SKM-1 treated with dmso at 0.1 percent for 144 hours (cell line): ENCODE data around the gene MAML3.

Source experiments
- DNase-seq: peaks from one replicate; lab custom pipeline; 2025; ENCODE audit not compliant: unreplicated experiment; lab: John Stamatoyannopoulos, UW

Gene MAML3

GRCh38 chr4:140127422-140127821 lies 26.6 kb downstream of the MAML3 start:
- DNase-seq = no peak

DNA sequence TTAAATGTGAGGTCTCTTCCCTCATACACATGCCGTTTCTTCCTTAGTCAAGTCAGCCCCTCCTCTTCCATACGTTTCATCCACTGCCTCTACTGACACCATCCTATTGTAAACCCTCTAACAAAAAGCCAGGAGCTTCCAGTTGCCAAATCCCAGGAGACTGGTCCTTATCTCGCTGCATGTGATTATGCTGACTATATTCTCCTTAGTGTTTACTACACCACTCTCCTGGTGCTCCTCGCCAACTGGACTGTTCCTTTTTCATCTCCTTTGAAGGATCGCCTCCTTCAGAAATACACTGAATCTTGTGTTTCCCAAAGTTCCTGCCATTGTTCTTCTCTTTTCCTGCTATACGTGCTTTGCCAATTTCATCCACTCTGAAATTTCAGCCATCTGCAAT lies 27.7 kb downstream of the MAML3 start:
- no peak for DNase-seq

- no peak for DNase-seq
These were observed 28.6 kb downstream of the MAML3 start for GRCh38 chr4:140125374-140125773.

DNA sequence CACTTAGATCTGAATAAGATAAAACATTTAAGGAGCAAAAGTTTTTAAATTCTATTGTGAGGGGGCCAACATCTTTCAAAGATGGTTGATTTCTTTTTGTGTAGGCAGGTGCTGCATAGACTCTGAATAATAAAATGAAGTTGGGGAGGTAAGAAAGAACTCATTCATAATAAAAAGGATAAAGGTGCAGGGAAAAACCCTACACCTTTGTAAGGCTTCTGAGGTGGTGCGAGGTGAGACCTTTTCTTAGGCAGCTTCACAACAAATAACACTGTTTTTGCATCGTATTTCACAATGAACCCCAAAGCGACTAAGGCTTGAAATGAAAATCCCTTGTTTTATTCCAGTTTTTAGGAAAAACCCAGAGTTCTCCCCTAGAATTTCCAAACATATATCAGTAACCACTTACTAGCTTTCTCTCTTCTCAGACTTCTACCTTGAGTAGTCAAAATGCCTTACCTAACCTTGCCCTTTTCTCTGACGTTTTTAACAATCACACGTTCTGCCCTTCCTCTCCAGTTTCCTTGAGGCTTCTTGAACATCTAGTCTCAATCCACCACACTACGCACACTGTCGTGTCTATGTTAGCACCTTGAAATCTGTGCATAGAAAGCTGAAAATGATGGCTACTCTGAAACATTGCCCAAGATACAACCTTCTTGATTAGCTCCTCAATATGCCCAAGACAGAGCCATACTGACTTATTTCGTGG lies 30.2 kb downstream of the MAML3 start:
- DNase-seq = no peak

- DNase-seq = no peak
These were observed 31.1 kb downstream of the MAML3 start for GRCh38 chr4:140122891-140123290.

GRCh38 chr4:140121646-140122045 lies 32.3 kb downstream of the MAML3 start:
- DNase-seq = no peak

GRCh38 chr4:140118931-140119640 lies 34.9 kb downstream of the MAML3 start:
- no peak for DNase-seq

GRCh38 chr4:140117947-140118346 lies 36.0 kb downstream of the MAML3 start:
- DNase-seq = no peak

DNA sequence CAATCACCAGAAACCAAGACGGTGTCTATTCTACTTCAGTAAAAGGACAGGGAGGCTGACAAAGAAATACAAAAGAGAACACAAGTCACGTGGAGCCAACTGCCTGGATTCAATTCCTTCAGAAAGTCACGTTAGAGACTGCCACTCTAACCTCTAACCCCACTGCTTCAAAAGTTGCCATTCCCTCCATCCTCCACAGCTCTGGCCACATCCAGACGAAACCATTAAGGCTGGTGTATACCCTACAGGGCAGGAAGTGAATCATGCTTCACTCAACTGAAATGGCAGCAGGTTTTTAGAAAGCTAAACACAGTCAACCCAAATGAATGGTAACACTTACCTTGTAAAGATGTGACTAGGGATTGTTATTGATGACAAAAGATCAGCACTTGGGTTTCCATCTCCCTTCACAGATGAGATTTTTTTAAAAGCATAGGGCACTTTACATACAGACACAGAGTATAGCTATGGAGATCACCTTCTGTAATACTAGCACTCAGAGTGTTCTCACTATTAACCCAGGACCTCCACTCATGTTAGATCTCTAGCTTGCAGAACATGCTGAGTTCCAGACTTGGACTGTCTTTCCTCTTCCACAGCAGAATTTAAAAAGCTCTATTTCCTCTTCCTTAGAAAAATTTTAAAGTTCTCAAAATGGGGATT lies 37.4 kb downstream of the MAML3 start:
- DNase-seq = no peak

- DNase-seq = no peak
These were observed 38.8 kb downstream of the MAML3 start for GRCh38 chr4:140115140-140115539.

DNA sequence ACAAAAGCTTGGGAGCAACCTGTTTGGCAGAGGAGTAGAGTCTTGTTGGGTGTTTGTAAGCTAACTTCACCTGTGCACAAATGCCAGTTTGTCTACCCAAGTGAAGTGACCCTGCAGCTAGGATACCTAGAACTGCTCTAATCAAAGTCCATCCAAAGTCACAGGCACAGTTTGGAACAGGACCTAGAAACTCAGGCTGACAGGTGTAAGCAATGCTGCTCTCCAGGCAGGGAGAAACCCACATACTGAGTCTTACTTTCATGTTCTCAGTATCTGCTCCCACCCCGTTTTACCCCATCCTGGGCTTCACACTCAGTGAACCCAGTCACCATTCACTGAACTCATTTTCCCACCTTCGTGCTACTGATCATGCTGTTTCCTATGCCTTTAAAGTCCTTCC lies 40.3 kb downstream of the MAML3 start:
- no peak for DNase-seq

DNA sequence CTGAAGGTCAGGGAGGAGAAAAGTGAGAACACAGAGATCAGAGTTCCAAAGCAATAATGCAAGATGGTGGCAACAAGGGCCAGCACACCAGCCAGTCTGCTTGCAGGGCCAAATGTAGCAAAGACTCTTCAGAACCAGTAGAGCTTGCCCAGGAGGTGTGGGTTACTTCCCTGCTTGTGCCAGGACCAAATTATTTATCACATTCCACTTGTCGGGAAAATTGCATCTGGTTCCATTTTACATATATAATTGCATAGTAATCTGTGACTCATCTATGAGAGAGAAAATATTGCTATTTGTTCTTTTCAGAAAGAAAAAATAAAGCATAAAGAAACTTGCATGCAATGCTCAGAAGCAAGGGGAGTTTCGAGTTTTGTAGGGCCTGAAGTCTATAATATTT lies 41.4 kb downstream of the MAML3 start:
- no peak for DNase-seq

GRCh38 chr4:140111256-140111655 lies 42.7 kb downstream of the MAML3 start:
- DNase-seq = no peak

DNA sequence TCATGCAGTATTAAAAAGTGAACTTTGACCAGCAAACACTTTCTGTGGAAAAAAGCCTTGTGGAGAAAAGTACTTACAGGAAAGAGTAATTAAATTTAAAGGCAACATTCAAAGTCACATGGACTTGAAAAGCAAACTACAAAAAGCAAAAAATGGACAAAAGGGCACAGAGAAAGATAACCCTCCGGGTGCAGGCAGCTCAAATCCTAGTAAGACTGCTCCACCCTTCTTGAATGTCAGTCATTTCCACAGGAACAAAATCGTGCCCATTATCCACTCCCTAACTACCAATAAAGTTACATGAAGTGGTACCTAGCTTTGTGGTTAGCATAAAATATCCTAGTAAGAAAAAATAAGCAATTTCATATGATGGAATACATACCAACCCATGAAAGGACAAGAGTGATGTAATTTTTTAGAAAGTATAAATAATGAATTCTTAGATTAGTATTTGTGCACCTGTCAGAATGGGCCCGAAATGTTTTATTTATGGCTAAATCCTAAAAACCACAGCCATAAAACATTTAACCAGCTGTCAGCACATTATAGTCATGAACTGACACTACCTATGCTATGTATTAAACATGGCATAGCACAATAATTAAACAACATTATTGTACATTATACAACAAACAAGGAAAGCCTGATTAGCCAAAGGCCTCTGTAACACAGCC lies 43.3 kb downstream of the MAML3 start:
- DNase-seq = no peak

DNA sequence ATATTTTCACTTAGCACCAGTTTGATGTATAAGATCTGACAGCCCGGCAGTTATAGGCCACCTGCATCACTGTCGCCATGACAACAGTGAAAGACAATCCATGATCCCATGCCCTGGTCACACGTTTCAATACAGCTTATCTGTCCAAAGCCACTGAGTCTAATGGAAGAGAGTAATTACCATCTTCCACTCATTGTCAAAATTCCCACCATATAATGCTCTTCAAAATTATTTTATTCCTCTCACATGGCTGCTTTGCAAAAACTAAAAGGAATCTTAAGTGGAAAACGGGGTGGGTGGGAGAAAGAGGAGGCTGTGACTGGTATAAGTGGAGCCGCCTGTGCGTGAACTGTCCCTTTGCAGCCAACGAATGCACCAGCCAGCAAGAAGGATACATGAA lies 44.2 kb downstream of the MAML3 start:
- DNase-seq = no peak

- no peak for DNase-seq
These were observed 44.7 kb downstream of the MAML3 start for GRCh38 chr4:140109292-140109691.

- no peak for DNase-seq
These were observed 45.2 kb downstream of the MAML3 start for GRCh38 chr4:140108713-140109230.

- DNase-seq = no peak
These were observed 45.7 kb downstream of the MAML3 start for GRCh38 chr4:140108243-140108642.

- DNase-seq = no peak
These were observed 47.6 kb downstream of the MAML3 start for GRCh38 chr4:140106289-140106844.

- DNase-seq = no peak
These were observed 48.5 kb downstream of the MAML3 start for GRCh38 chr4:140105436-140105835.

DNA sequence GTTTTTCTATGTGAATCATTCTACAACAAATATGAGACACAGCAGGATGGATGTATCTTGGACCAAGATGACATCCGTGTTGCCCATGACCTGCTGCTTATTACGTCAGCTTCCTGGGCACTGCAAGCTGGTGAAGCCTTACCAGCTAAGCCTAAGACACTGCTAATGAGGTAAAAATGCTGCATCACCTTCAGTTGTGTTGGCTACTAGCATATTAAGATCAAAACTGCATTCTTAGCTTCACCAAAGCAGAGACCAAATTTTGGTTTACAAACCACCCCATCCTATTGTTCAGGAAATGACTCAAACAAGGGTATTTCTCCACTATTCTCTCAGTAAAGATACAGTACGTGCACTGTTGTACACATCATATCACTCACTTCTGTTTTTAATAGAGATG lies 50.3 kb downstream of the MAML3 start:
- DNase-seq = no peak
